GM12873 (cell line): ENCODE results near the gene RCE1.

Experiments used
- TF ChIP-seq, protein P1 (sequence below): IDR thresholded peaks from 2 replicates; pipeline ENCODE4 v1.5.1; 2012; ENCODE audit warnings: low read depth, mild to moderate bottlenecking, moderate library complexity, low read length, control low read depth; ENCODE audit not compliant: insufficient read depth; ENCODE audit errors: missing control alignments

Gene RCE1

GRCh38 chr11:66818231-66818955 is 24.8 kb upstream of the RCE1 start:
- TF ChIP-seq, protein P1, sequence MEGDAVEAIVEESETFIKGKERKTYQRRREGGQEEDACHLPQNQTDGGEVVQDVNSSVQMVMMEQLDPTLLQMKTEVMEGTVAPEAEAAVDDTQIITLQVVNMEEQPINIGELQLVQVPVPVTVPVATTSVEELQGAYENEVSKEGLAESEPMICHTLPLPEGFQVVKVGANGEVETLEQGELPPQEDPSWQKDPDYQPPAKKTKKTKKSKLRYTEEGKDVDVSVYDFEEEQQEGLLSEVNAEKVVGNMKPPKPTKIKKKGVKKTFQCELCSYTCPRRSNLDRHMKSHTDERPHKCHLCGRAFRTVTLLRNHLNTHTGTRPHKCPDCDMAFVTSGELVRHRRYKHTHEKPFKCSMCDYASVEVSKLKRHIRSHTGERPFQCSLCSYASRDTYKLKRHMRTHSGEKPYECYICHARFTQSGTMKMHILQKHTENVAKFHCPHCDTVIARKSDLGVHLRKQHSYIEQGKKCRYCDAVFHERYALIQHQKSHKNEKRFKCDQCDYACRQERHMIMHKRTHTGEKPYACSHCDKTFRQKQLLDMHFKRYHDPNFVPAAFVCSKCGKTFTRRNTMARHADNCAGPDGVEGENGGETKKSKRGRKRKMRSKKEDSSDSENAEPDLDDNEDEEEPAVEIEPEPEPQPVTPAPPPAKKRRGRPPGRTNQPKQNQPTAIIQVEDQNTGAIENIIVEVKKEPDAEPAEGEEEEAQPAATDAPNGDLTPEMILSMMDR = no peak

- TF ChIP-seq, protein P1 = no peak
These were observed 22.9 kb upstream of the RCE1 start for GRCh38 chr11:66820381-66820780.

DNA sequence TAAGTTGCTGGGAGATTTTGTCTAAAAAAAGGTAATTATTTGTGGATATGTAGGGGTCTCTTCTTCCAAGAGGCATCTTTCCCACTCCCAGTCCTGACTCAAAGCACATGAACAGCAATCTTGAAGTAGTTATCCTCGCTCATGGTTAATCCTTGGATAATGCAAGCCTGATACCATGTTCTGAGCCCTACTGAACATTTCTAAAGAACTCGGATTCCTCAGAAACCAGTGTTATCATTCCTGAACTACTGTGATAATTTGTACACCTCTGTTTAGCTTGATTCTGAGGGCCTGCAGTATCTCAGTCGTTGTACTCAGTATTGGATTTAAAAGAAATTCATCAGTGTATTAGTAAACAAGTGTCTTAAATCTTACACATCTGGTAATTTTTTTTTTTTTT is 22.3 kb upstream of the RCE1 start:
- TF ChIP-seq, protein P1 = no peak

- TF ChIP-seq, protein P1 = no peak
These were observed 19.5 kb upstream of the RCE1 start for GRCh38 chr11:66823700-66824099.

GRCh38 chr11:66834539-66834845 is 8.7 kb upstream of the RCE1 start:
- TF ChIP-seq, protein P1 = no peak

GRCh38 chr11:66834943-66835342 is 8.3 kb upstream of the RCE1 start:
- TF ChIP-seq, protein P1 = no peak

DNA sequence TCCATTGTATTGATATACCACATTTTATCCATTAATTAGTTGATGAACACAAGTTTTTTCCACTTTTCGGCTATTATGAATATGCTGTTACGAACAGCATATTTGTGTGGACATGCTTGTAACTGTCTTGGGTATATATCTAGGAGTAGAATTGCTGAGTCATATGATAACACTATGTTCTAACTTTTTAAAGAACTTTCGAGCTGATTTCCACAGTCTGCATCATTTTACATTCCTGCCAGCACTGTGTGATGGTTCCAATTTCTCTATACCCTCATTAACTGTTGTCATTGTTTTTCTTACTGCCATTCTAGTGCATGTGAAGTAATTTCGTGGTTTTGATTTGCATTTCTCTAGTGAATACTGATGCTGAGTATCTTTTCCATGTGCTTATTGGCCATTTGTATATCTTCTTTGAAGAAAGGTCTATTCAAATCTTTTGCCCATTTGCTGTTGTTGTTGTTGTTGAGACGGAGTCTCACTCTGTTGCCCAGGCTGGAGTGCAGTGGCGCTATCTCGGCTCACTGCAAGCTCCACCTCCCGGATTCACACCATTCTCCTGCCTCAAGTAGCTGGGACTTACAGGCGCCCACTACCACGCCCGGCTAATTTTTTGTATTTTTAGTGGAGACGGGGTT is 7.4 kb upstream of the RCE1 start:
- TF ChIP-seq, protein P1 = no peak
